T-helper 1 cell treated with Interleukin-12 subunit alpha and Interleukin-12 subunit beta and Interleukin-4 antibody, amounts not matched to agents 30 ng/mL and 1 ng/mL, for 36 hours (primary cell): Measurements from ENCODE around the gene PARP16. TPM values are rescaled to one million over a fixed set of nuclear protein-coding genes. Genes with fewer than 3 reads are reported as not detected.

Experiments used
- intact Hi-C: fragments of 100-400 bp; cut with micrococcal nuclease; formaldehyde crosslinking; loops from one replicate; pipeline ENCODE4 v1.15.1; 2024
- total RNA-seq: library from RNA; stranded (reverse); gene quantifications from 2 replicates; pipeline ENCODE4 v1.2.3, GENCODE V29; 2022

PARP16 gene
- total RNA-seq, 1 donor from 2014 or later: 11.3 TPM

GRCh38 chr15:65209701-65210643 is 76.7 kb downstream of the PARP16 start:
- intact Hi-C loops: no loop called here

- intact Hi-C loops: no loop called here
These were observed 78.0 kb downstream of the PARP16 start for GRCh38 chr15:65208647-65209046.

Other genes with a start within 250 kb of the PARP16 start
- not detected in 2 replicates for gene SLC51B, start 241.5 kb downstream of the PARP16 start, total RNA-seq
- gene RASL12, start 218.9 kb downstream of the PARP16 start, total RNA-seq: not detected in 2 replicates
- not detected in 2 replicates for gene KBTBD13, start 210.1 kb downstream of the PARP16 start, total RNA-seq
- gene UBAP1L, start 171.7 kb downstream of the PARP16 start, total RNA-seq: 5.2 and 5.3 TPM in 2 replicates
- gene PDCD7, start 153.1 kb downstream of the PARP16 start, total RNA-seq: 42.4 and 46.1 TPM in 2 replicates
- 45.0 and 49.6 TPM in 2 replicates for gene CLPX, start 101.5 kb downstream of the PARP16 start, total RNA-seq
- gene CILP, start 75.4 kb downstream of the PARP16 start, total RNA-seq: 0.10 TPM in 1 of 2 replicates, not detected in the other
- not detected in 2 replicates for gene RNU5A-1, start 9.2 kb upstream of the PARP16 start, total RNA-seq
- not detected in 2 replicates for gene RNU5B-1, start 17.8 kb upstream of the PARP16 start, total RNA-seq
- gene IGDCC3, start 91.1 kb upstream of the PARP16 start, total RNA-seq: not detected in 2 replicates
- 0.05 and 0.59 TPM in 2 replicates for gene IGDCC4, start 136.1 kb upstream of the PARP16 start, total RNA-seq
- 43.6 and 45.0 TPM in 2 replicates for gene DPP8, start 230.8 kb upstream of the PARP16 start, total RNA-seq
- 30.4 and 31.4 TPM in 2 replicates for gene HACD3, start 243.6 kb upstream of the PARP16 start, total RNA-seq